ENCODE measurements around the gene PVR. TPM values are rescaled to one million over a fixed set of nuclear protein-coding genes. Genes with fewer than 3 reads are reported as not detected.

PVR gene
- total RNA-seq, 1 donor from 2014 or later: 26.0 TPM

DNA sequence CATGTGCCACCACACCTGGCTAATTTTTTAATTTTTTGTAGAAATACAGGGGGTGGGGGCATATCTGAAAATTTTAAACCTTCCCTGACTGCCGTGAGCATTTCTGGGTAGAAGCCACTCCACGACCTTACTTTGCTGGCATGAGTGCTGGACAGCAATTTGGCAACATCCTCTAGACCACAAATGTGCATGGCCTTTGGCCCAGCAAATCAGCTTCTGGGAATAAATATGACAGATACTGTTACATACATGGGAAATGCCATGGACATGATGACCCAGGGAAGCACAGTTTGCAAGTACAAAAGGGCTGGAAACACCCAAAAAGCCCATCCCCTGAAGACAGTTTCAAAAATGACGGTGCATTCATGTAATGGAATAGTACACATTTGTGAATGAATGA is 3.2 kb upstream of the PVR start:
- H3K9me3 ChIP-seq: no peaks in the 10 kb centered on the region
- intact Hi-C loops (cut with DNase I): no loop called here
- TF ChIP-seq, protein P1, sequence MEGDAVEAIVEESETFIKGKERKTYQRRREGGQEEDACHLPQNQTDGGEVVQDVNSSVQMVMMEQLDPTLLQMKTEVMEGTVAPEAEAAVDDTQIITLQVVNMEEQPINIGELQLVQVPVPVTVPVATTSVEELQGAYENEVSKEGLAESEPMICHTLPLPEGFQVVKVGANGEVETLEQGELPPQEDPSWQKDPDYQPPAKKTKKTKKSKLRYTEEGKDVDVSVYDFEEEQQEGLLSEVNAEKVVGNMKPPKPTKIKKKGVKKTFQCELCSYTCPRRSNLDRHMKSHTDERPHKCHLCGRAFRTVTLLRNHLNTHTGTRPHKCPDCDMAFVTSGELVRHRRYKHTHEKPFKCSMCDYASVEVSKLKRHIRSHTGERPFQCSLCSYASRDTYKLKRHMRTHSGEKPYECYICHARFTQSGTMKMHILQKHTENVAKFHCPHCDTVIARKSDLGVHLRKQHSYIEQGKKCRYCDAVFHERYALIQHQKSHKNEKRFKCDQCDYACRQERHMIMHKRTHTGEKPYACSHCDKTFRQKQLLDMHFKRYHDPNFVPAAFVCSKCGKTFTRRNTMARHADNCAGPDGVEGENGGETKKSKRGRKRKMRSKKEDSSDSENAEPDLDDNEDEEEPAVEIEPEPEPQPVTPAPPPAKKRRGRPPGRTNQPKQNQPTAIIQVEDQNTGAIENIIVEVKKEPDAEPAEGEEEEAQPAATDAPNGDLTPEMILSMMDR (IDR thresholded peaks at IDR 0.05): no peak
- TF ChIP-seq POLR2AphosphoS5 (IDR thresholded peaks at IDR 0.05; ENCODE audit: insufficient read depth in 1 of 2, low read depth in 1 of 2) (no peak), POLR2A (IDR thresholded peaks at IDR 0.05) (no peak)

DNA sequence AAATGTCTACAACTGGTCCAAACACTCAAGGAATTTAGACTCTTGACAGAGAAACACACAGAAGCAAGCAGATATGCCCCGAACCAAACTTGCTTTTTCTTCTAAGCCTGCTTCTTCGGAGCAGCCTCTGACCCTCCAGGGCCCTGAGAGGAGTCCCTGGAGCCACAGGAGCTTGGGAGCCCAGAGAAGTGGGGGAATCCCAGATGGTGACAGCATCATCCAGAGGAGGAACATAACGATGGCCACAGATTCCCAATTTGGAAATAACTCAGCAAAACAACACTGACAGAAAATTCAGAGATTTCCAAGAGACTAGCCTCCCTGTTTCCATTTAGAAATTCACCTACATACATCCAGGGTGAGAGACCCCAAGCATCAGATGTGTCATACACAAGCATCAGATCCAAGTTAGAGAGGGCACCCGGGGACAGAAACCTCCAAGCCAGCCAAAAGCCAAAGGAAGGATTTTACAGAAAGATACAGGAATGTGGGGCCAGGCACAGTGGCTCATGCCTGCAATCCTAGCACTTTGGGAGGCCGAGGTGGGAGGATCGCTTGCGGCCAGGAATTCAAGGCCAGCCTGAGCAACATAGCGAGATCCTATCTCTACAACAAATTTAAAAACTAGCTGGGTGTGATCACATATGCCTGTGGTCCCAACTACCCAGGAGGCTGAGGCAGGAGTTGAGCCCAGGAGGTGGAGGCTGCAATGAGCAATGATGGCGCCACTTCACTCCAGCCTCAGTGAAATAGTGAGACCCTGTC is 2.0 kb upstream of the PVR start:
- Histone ChIP-seq H3K36me3 (no peaks in the 10 kb centered on the region), H3K27me3 (no peaks in the 10 kb centered on the region), H3K4me1 (peaks cover 7% of the 10 kb centered on the region), H3K9me3 (no peaks in the 10 kb centered on the region), H3K4me3 (no peak overlapping the region), H3K27ac (no peak overlapping the region)
- DNase-seq (ENCODE audit: extremely low spot score in 2 of 2): no peak
- intact Hi-C loops (cut with DNase I): no loop called here
- TF ChIP-seq, protein P1 (IDR thresholded peaks at IDR 0.05): no peak
- no peak for TF ChIP-seq POLR2AphosphoS5 (IDR thresholded peaks at IDR 0.05; ENCODE audit: insufficient read depth in 1 of 2, low read depth in 1 of 2)
- no peak for TF ChIP-seq POLR2A (IDR thresholded peaks at IDR 0.05)

More for the DNA sequence above, 3.2 kb upstream of the PVR start:
- no peak for DNase-seq (ENCODE audit: extremely low spot score in 2 of 2)
- Histone ChIP-seq H3K36me3 (no peaks in the 10 kb centered on the region), H3K4me1 (peaks cover 4% of the 10 kb centered on the region), H3K4me3 (no peak overlapping the region), H3K27me3 (no peaks in the 10 kb centered on the region), H3K27ac (no peak overlapping the region)

DNA sequence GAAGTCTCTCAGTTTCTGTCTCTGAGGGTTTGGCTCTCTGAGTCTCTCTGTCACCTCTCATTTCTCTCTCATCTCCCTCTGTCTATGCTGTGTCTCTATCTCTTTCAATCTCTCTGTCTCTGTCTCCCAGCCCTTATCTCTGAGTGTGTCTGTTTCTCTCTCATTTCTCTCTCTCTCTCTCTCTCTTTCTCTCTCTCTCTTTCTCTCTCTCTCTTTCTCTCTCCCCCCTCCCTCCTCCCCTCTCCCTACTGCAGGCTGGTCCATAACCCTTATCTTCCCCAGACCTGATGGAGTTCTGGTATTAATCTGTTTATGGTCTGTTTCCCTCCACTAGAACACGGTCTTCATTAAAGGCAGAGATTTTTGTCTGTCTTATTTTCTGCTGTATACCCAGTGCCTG is 1.3 kb upstream of the PVR start:
- intact Hi-C loops (cut with DNase I): no loop called here
- no peaks in the 10 kb centered on the region for H3K27me3 ChIP-seq
- peaks cover 14% of the 10 kb centered on the region for H3K4me1 ChIP-seq
- no peaks in the 10 kb centered on the region for H3K9me3 ChIP-seq
- no peak overlapping the region for H3K4me3 ChIP-seq
- H3K27ac ChIP-seq: no peak overlapping the region
- H3K36me3 ChIP-seq: no peaks in the 10 kb centered on the region
- TF ChIP-seq, protein P1 (IDR thresholded peaks at IDR 0.05): no peak
- TF ChIP-seq POLR2AphosphoS5 (IDR thresholded peaks at IDR 0.05; ENCODE audit: insufficient read depth in 1 of 2, low read depth in 1 of 2) (no peak), POLR2A (IDR thresholded peaks at IDR 0.05) (no peak)
- no peak for DNase-seq (ENCODE audit: extremely low spot score in 2 of 2)

DNA sequence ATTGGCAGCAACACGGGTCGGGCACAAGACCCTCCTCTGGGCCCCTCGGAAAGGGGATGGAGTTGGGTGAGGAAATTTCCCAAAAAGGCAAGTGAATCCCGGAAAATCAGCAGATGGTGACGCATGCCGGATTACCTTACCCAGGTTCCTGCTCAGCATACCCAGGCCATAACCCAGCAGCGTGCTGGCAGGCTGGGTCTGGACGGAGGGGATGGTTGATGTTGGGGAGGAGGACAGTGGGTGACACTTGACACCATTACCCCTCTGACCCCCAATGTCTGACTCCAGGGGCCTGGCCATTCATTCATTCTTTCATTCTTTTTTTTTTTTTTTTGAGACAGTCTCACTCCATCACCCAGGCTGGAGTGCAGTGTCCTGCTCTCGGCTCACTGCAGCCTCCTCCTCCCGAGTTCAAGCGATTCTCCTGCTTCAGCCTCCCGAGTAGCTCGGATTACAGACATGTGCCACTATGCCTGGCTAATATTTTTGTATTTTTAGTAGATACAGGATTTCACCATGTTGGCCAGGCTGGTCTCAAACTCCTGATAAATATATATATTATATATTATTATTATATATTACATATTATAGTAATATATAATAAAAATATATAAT is 799 bp downstream of the PVR start:
- peak overlapping the region; percentile 79 for H3K27ac ChIP-seq

More for the DNA sequence above, 799 bp downstream of the PVR start:
- no peak for DNase-seq (ENCODE audit: extremely low spot score in 2 of 2)
- Histone ChIP-seq H3K27me3 (no peaks in the 10 kb centered on the region), H3K9me3 (no peaks in the 10 kb centered on the region), H3K36me3 (peaks cover 0 to 4% of the 10 kb centered on the region in 2 donors), H3K4me3 (peak overlapping the region; percentile 76 to 87), H3K4me1 (peaks cover 25% of the 10 kb centered on the region)
- peak in 1 of 2 donors; percentile 38 for TF ChIP-seq POLR2AphosphoS5 (IDR thresholded peaks at IDR 0.05; ENCODE audit: insufficient read depth in 1 of 2, low read depth in 1 of 2)
- TF ChIP-seq, protein P1 (IDR thresholded peaks at IDR 0.05): no peak
- intact Hi-C loops (cut with DNase I): no loop called here
